GM18870 (cell line): Measurements from ENCODE around the gene KLK8.

Experiments used
- ATAC-seq: cut with Tn5 transposase; IDR thresholded peaks from one replicate; pipeline ENCODE4 v1.9.1; 2021; ENCODE audit warnings: moderate library complexity; ENCODE audit not compliant: unreplicated experiment

KLK8 gene

DNA sequence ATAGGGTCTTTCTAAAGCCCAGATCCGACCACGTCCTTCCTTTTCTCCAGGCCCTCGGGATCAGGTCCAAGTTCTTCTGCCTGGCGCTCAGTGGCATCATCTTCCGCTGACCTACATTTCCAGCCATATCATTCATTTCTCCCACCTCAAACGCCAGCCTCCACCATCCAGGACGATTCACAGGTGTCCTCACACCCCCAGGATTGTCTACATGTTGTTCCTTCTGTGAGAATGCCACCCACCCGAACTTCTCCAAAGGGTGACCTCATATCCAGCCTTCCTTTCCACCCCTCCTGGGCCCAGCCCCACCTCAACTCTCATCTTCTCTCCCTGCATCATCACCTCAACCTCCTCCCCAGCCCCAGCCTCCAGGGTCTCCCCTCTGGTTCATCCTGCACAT lies 43.8 kb downstream of the KLK8 start:
- no peak for ATAC-seq

DNA sequence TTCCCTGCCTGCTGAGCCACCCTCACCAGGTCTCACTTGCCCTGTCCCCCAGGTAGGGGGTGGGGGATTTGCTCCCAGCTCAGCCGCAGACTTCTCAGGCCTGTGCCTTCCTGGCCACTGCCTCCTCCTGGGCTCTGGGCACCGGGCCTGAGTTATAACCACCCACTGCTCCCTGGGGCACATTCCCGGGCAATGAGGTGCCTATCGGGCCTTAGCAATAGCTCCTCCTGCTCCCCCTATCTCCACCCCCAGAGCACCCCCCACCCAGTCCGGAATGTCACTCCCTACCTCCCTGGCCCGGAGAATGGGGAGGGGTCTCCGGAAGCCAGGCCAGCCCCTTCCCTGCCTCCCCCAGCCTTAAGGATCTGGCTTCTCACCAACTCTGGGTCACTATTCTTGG lies 48.5 kb downstream of the KLK8 start, which contains the start of gene KLK5:
Gene KLK5, minus strand, starts transcription at position 129 of the 400 bp plus-strand sequence. CDS start 381 bp downstream, outside the sequence.
- ATAC-seq: no peak

DNA sequence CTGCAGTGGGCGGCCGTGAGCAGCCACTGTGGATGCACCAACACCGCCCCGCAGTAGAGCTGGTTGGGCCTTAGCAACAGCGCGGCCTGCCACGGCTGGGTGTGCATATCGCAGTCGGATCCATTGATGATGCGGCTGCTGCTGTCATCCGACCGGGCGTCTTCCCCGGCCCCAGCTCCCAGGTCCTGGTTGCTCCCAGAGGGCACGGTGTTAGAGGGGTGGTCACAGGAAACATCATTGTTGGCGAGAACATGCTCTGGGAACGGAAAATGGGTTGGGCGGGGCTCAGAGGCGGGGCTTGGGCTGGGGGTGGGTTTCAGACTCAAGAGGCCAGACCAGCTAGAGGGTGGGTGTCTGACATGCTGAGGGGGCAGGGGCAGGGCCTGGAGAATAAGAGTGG lies 51.5 kb downstream of the KLK8 start:
- no peak for ATAC-seq

DNA sequence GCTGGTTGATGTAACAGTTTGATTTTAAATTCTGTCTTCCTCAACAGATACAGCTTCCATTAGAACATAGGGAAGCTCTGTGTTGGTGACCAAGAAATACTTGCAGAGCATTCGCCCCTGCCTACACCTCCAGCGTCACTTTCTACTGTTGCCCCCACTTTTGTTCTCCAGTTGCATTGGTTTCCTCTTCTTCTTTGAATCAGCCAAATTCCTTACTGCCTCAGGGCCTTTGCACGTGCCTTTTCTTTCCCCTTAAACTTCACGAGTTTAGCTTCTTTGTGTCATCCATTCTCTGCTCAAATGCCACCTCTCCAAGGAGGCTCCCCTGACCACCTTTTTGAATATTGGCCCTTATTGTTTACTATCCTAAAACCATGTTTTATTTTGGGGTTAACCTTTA lies 54.3 kb downstream of the KLK8 start:
- ATAC-seq: no peak
